GM18499 (cell line): ENCODE measurements around the gene MAPKAP1.
"Not testable (repeated sequence)": the region's sequence is repeated elsewhere in the genome, so short reads cannot be mapped to it uniquely, and the experiment has no call there.

Experiments used
- ATAC-seq: cut with Tn5 transposase; IDR thresholded peaks from one replicate; pipeline ENCODE4 v1.9.1; 2021; ENCODE audit warnings: moderate number of reproducible peaks; ENCODE audit not compliant: insufficient read depth, unreplicated experiment

MAPKAP1 gene

DNA sequence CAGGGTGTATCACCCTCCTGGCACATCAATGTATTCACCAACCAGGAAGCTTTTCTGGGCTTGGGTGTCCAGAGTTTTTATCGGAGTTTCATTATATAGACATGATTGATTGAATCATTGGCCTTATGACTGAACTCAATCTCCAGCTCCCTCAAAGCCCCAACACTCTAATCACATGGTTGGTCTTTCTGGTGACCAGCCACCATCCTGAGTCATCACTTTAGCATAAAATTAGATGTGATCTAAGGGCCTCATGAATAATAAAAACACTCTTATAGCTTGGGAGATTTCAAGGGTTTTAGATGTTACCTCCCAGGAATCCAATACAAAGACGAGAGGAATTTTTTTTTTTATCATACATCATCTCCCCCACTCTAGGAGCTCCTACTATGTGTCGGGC, 32.4 kb upstream of the MAPKAP1 start:
- no peak for ATAC-seq

DNA sequence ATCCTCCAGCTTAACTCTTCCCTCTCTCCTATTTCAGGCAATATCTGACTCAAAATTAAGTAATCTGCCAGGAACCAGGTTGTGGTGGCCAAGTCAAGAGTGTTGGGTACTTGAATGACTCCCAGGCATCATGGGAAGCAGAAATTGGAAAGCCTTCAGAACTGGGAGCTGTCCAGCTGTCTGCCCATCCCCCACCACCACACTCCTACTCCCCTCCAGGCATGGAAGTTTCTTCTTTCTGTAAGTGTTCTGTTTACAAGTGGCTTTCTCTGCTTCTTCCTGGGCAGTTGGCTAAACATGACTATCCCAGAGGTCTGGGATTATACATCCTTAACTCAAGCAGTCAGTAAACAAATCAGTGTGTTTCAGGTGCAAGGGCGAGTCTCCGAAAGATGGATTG, 25.6 kb upstream of the MAPKAP1 start:
- no peak for ATAC-seq

DNA sequence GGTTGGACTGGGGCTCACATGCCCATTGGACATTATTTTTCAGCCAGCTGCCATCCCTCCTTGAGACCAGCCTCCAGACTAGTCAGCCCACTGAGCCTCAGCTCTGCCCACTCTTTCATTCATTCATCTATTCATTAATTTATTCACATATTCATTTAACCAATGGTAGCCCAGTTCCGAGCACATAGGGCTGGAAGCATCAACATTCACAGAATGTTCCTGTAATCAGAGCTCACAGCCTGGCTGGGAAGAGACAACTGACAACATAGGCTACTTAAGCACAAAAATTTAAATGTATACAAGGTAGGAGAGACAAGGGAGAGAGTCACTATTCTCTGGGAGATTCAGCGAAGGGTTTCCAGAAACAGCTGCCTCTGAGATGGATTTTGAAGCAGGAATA, 23.2 kb upstream of the MAPKAP1 start:
- no peak for ATAC-seq

DNA sequence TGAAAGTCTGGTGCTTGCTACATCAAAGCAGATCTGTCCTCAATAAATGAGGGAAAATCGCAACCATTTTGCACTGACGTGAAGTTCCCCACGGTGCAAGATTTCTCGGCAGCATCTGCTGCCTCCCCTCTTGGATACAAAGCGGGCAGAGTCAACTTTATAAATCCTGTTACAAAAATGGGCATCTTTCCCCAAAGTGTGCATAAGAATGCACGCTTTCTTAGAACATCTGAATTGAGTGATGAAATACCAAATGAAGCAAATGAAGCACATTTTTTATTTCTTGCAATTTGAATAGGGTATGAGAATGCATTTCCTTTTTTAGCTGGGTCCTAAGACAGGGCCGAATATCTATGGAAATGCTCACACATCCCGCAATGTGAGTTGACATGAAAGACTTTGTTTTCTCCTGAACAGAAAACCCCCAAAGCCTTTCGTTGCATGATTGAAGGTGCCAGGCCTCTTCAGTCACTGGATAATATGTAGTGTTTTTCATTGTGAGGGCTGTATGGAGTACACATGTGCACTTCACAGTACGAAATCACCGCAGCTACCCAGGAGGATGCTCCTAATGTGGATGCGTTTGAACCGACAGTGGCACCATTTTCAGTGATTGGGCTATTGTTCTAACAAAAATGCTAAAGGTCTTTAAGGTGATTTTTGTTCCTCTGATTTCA, 19.6 kb upstream of the MAPKAP1 start:
- no peak for ATAC-seq

DNA sequence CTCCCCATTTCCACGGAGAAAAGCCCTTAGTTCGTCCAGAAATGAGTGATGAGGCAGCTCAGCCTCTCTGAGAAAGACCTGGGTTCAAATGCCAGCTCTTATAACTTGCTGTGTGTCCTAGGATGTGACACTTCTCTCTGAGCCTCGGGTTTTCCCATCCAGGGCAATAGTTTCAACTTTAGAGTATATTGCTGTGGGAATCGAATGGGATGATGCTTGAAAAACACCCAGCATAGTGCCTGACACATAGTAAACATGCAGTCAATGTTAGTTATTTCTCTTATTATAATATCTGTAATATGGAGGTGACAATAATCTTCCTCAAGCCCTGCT, 430 bp upstream of the MAPKAP1 start:
- peak; percentile 12 for ATAC-seq

DNA sequence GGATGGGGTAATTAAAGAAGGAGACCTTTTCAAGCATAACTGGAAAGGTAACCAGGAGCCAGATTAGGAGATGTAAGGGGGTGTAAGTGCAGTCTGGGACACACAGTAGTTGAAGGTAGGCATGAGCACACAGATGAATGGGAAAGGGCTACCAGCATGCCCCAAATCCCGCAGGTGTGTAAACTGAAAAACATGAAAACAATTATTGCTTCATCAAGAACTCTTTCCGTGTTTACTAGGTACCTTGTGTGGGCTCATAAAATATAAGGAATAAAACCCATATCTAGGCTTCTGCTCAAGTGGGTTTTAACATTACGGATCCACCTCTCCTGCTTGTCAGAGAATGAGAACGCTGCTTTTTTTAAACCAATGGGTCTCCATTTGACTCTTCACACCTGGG, 1.1 kb downstream of the MAPKAP1 start:
- no peak for ATAC-seq

DNA sequence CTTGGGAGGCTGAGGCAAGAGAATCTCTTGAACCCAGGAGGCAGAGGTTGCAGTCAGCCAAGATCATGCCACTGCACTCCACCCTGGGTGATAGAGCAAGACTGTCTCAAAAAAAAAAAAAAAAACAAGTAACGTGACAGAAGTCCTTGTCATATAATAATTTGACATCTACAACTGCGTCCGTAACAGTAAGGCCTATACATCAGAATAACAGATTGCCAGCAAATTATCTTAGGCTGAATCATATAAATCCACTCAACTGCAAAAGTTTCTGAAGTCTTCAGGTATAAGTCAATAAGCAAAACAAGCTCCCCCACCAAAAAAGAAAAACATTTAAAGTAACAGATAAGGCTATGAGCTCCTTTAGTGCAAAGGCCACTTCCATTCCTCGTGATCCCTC, 3.3 kb downstream of the MAPKAP1 start:
- ATAC-seq = no peak

DNA sequence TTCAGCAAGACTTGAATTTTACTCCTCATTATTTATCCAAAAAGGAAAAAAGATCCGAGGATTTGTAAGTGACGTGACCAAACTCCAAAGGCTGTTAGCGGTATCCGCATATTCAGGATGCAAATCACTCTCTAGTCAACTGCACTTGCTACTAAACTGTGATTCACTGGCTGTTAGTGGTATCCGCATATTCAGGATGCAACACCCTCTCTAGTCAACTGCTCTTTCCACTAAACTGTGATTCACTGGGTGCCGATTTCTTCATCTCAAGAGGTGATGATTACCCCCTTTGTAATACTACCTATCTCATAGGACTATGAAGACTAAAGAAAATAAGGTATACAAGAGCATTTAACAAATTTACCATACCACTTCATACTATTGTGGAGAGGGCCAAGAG, 5.7 kb downstream of the MAPKAP1 start:
- no peak for ATAC-seq

DNA sequence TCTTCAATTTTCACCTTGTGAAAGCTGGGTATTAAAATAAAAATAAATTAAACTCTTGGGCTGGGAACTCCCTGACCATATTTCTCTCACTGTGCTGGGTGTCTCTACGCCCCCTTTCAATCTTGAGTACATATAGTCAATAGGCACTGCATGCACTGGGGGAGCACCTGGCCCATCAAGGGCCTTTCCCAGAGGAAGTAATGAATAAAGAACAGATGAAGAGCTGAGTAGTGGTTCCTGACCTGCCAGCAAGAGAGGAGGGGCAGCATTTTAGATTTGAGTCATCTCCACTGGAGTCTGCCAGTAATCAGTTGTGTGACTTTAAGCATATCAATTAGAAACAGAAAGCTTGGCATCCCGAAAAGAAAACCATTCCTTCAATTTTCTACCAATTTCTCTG, 6.2 kb downstream of the MAPKAP1 start:
- peak; percentile 60 for ATAC-seq

DNA sequence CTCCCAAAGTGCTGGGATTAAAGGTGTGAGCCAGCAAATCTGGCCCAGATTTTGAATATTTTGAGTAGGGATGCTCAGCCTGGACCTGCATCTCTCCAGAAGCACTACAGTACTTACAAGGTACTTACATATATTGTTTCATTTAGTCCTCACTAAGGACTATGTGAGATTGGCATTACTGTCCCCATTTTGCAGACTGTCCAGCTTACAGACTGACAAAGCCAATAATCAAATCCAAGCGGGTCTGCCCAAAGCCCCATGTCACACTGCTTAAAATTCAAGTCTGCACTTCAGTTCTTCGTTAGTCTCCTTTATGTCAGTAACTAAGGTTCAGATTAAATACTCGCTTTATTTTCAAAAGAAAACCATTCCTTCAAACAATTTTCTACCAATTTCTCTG, 7.1 kb downstream of the MAPKAP1 start:
- ATAC-seq = no peak

DNA sequence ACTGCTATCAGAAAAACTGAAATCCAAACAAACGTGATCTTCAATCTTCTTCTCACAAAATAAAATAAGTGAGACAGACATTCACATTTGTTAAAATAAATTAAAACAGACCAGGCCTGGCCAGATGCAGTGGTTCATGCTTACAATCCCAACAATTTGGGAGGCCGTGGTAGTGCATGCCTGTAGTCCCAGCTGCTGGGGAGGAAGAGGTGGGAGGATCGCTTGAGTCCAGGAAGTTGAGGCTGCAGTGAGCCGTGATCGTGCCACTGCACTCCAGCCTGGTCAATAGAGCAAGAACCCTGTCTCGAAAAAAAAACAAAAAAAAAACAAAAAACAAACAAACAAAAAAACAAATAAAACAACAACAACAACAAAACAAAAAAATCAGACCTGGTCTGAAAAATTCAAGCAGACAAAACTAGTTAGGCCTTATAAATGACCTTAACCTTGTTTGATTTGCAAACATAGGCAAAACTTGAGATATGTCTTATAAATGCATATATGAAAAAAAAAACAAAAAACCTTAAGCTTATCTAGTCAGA, 10.8 kb downstream of the MAPKAP1 start:
- no peak for ATAC-seq

DNA sequence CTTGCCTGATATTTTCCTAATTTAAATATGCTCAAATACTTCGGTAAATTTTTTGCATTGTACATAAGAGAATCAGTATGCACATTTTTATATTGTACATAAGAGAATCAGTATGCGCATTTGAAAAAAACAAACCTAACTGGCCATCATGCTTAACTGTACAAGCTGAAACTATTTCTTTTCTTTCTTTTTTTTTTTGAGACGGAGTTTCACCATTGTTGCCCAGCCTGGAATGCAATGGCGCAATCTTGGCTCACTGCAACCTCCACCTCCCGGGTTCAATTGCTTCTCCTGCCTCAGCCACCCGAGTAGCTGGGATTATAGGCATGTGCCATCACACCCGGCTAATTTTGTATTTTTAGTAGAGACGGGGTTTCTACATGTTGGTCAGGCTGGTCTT, 11.5 kb downstream of the MAPKAP1 start:
- ATAC-seq = not testable (repeated sequence)

DNA sequence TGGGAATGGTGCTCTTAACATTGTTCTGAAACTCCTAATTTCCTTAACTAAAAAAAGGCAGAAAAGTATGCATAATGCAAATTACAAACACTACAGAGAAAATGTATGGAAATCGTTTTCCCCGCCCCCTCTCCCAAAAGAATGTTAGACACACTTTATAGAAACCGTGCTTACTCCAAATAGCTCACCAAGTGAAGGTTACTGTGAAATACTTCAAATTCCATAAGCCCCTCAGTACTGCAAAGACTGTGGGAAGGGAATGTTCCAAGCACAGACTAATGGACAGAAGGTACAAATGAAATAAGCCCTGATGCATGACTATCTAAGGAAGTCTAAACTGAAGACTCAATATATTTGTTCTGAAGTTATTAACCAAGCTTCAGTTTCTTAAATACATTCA, 12.5 kb downstream of the MAPKAP1 start:
- ATAC-seq = no peak

DNA sequence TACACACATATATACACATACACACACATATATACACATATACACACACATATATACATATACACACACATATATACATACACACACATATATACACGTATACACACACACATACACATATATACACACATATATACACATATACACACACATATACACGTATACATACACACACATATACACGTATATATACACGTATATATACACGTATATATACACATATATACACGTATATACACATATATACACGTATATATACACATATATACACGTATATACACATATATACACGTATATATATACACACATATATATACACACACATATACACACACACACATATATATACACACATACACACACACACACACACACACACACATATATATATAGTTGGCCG, 13.5 kb downstream of the MAPKAP1 start:
- not testable (repeated sequence) for ATAC-seq

DNA sequence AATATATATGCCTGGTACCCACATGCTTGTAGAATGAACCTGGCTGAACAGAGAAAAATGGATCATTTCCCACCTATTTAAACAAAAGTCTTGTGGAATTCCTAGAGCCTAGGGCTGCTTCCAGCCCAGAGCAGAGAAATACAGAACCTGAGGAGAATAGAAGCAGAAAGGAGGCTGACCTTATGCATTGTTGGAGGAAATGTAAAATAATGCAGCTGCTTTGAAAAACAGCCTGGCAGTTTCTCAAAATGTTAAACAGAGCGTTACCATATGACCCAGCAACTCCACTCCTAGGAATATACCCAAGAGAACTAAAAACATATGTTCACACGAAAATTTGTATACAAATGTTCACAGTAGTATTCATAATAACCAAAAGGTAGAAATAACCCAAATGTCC, 15.1 kb downstream of the MAPKAP1 start:
- no peak for ATAC-seq

DNA sequence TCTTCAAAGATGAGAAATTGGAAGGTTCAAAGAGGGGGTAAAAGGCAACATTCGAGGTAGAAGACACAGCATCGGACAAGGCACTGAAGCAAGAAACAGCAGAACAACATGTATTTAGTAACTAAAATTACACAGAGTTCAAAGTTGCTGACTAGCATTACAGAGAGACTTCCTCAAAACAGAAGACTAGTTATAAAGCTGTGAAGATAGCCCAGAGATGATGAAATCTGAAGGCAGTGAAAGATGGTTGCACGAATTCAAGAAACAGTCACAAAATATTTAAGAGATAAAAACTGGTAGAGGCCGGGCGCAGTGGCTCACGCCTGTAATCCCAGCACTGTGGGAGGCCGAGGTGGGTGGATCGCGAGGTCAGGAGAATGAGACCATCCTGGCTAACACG, 16.3 kb downstream of the MAPKAP1 start:
- ATAC-seq = no peak

DNA sequence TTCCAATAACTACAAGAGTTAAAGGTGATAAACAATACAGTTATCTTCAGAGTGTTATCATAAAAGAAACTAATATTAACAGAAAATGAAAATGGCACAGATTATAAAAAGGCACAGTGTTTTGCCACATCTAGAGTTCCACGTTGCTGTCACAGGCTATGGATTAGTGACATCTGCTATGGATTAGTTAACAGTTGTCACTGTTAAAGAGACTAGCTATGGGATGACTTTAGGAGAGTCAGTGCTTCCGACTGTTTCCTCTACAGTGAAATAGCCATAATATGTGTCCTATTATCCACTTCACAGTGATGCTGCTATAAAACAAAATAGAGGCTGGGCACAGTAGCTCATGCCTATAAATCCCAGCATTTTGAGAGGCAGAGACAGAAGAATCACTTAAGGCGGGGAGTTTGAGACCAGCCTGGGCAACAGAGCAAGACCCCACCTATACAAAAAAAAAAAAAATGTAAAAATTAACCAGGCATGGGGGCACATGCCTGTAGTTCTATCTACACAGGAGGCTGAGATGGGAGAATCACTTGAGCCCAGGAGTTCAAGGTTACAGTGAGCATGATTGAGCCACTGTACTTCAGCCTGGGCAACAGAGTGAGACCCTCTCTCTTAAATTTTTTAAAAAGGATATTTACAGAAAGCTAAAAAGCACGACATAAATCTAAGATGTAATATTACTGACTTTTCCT, 19.7 kb downstream of the MAPKAP1 start:
- no peak for ATAC-seq

DNA sequence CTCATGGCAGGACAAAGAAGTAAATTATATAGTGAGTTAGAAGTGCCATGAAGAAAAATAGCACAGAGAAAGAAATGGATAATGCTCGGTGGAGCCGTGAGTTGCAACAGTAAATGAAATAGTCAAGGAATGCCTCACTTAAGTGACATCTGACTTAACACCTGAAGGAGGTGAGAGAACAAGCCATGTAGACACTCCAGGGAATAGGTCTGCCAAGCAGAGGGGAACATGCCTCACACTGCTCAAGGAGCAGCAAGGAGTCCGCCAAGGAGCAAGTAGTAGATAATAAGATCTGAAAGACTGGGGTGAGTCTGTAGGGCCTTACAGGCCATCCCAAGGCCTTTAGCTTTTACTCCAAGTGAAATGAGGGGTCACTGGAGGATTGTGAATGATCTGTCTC, 21.8 kb downstream of the MAPKAP1 start:
- ATAC-seq = no peak

DNA sequence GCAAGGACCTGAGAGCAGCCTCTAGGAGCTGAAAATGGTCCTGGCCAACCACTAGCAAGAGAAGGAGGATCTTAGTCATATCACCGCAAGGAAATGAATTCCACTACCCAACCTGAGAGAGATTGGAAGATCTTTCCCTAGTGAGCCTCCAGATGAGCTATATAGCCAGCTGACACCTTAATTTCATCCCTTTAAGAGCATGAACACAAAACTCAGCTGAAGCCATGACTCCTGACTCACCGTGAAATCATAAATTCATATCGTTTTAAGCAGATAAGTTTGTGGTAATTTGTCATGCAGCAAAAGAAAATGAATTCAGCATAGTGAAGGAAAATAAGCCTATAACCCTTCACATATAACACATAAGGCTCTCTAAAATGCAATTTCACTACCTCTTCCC, 23.5 kb downstream of the MAPKAP1 start:
- ATAC-seq = no peak

DNA sequence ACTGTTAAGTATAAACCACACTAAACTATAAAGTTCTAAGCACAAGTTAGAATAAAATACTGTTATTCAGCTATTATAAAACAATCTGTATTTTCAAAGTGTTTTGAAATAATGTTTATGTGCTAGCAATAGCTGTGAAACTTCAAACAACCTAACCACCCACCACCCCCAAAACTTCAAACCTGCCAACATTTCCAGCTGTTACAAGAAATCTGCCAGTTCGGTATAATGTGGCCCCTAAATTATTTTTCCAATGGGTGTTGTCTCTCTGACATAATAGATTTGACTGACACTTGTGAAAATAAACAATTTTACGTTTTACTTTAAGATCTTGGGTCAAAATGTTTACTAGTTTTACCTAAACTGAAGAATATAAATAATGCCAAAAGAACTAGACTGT, 24.7 kb downstream of the MAPKAP1 start:
- ATAC-seq = no peak

DNA sequence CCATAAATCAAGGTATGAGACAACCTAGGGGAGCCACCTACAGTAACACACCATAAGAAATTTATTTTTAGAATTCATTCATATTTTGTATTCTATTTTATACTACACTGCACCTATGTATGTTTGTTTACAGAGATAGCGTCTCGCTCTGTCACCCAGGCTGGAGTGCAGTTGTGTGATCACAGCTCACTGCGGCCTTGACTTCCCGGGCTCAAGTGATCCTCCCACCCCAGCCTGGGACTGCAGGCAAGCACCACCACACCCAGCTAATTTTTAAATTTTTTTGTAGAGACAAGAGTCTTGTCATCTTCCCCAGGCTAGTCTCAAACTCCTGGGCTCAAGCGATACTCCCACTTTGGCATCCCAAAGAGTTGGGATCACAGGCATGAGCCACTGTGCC, 25.4 kb downstream of the MAPKAP1 start:
- ATAC-seq = no peak

DNA sequence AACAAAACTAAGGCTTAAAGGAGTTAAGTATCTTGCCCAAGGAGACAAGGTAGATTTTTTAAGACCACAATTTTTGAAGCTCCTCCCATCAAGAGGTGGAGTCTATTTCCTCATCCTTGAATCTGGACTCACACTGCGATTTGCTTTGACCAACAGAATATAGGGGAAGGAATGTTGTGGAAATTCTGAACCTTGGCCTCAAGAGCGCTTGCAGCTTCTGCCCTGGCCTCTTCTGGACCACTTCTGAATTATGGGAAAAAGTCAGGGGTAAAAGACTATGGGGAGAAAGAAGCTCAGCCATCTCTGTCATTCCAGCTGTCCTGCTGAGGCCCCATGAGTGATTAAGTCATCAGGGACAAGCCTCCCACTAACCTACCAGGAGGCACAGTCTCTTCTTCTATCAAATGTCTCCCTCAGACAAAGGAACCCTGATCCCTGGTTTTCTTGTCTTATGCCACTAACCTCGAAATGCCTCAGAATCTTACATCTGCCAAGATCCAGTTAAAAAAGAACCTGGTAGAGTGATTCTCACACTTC, 25.9 kb downstream of the MAPKAP1 start:
- ATAC-seq = no peak
